ENCODE data around the gene MMP21.

Gene MMP21

GRCh38 chr10:125757742-125758141, 17.9 kb downstream of the MMP21 start:
- TF ChIP-seq CTCF (IDR thresholded peaks at IDR 0.05; ENCODE audit: borderline replicate concordance, extremely low read depth, low read length, poor library complexity, severe bottlenecking), result no peak
- no peak for TF ChIP-seq EZH2 (IDR thresholded peaks at IDR 0.05; ENCODE audit: borderline replicate concordance, low read depth, low read length, severe bottlenecking)
- Histone ChIP-seq H3K27me3 (ENCODE audit: insufficient read depth, low read length, poor library complexity) (no peaks in the 10 kb centered on the region), H2AFZ (ENCODE audit: low read depth, low read length) (no peak overlapping the region), H3K27ac (ENCODE audit: low read length) (no peak overlapping the region), H3K36me3 (ENCODE audit: insufficient read depth, low read length) (peaks cover 95% of the 10 kb centered on the region), H3K79me2 (ENCODE audit: insufficient read depth, low read length) (no peaks in the 10 kb centered on the region; the same call in 1 of the 2 replicates), H3K4me1 (ENCODE audit: insufficient read depth, low read length) (no peaks in the 10 kb centered on the region), H3K9me3 (ENCODE audit: insufficient read depth, low read length, severe bottlenecking) (no peaks in the 10 kb centered on the region), H4K20me1 (ENCODE audit: insufficient read depth, low read length) (0 out of 2 replicates have a peak, but pooled peaks cover 12% of the 10 kb centered on the region), H3K9ac (ENCODE audit: low read depth, low read length) (no peak overlapping the region), H3K4me3 (ENCODE audit: low read depth in 1 of 2, low read length in 2 of 2) (no peak overlapping the region), H3K4me2 (ENCODE audit: insufficient read depth, low read length) (no peak overlapping the region)
- DNase-seq, result no peak
- ATAC-seq (ENCODE audit: insufficient read depth, low read depth), result no peak

- DNase-seq (no peak), ATAC-seq (ENCODE audit: insufficient read depth, low read depth) (no peak)
- H3K4me3 ChIP-seq (ENCODE audit: low read depth in 1 of 2, low read length in 2 of 2), result no peak overlapping the region
- H3K4me2 ChIP-seq (ENCODE audit: insufficient read depth, low read length), result no peak overlapping the region
- H3K9me3 ChIP-seq (ENCODE audit: insufficient read depth, low read length, severe bottlenecking), result no peaks in the 10 kb centered on the region
- no peaks in the 10 kb centered on the region; the same call in 1 of the 2 replicates for H3K79me2 ChIP-seq (ENCODE audit: insufficient read depth, low read length)
- H3K4me1 ChIP-seq (ENCODE audit: insufficient read depth, low read length), result no peaks in the 10 kb centered on the region
- H3K9ac ChIP-seq (ENCODE audit: low read depth, low read length), result no peak overlapping the region
- H4K20me1 ChIP-seq (ENCODE audit: insufficient read depth, low read length), result 0 out of 2 replicates have a peak, but pooled peaks cover 12% of the 10 kb centered on the region
- no peak overlapping the region for H3K27ac ChIP-seq (ENCODE audit: low read length)
- TF ChIP-seq EZH2 (IDR thresholded peaks at IDR 0.05; ENCODE audit: borderline replicate concordance, low read depth, low read length, severe bottlenecking), result no peak
- TF ChIP-seq CTCF (IDR thresholded peaks at IDR 0.05; ENCODE audit: borderline replicate concordance, extremely low read depth, low read length, poor library complexity, severe bottlenecking), result no peak
- H3K36me3 ChIP-seq (ENCODE audit: insufficient read depth, low read length), result peaks cover 95% of the 10 kb centered on the region
- H2AFZ ChIP-seq (ENCODE audit: low read depth, low read length), result no peak overlapping the region
- no peaks in the 10 kb centered on the region for H3K27me3 ChIP-seq (ENCODE audit: insufficient read depth, low read length, poor library complexity)
These were observed 18.7 kb downstream of the MMP21 start for GRCh38 chr10:125756853-125757487.

- no peak overlapping the region for H2AFZ ChIP-seq (ENCODE audit: low read depth, low read length)
- no peak overlapping the region for H3K4me3 ChIP-seq (ENCODE audit: low read depth in 1 of 2, low read length in 2 of 2)
- no peaks in the 10 kb centered on the region for H3K9me3 ChIP-seq (ENCODE audit: insufficient read depth, low read length, severe bottlenecking)
- no peak for ATAC-seq (ENCODE audit: insufficient read depth, low read depth)
- no peak overlapping the region for H3K4me2 ChIP-seq (ENCODE audit: insufficient read depth, low read length)
- no peaks in the 10 kb centered on the region; the same call in 1 of the 2 replicates for H3K79me2 ChIP-seq (ENCODE audit: insufficient read depth, low read length)
- 0 out of 2 replicates have a peak, but pooled peaks cover 12% of the 10 kb centered on the region for H4K20me1 ChIP-seq (ENCODE audit: insufficient read depth, low read length)
- peaks cover 95% of the 10 kb centered on the region for H3K36me3 ChIP-seq (ENCODE audit: insufficient read depth, low read length)
- DNase-seq, result no peak
- no peaks in the 10 kb centered on the region for H3K27me3 ChIP-seq (ENCODE audit: insufficient read depth, low read length, poor library complexity)
- H3K27ac ChIP-seq (ENCODE audit: low read length), result no peak overlapping the region
- TF ChIP-seq CTCF (IDR thresholded peaks at IDR 0.05; ENCODE audit: borderline replicate concordance, extremely low read depth, low read length, poor library complexity, severe bottlenecking), result no peak
- TF ChIP-seq EZH2 (IDR thresholded peaks at IDR 0.05; ENCODE audit: borderline replicate concordance, low read depth, low read length, severe bottlenecking), result no peak
- no peak overlapping the region for H3K9ac ChIP-seq (ENCODE audit: low read depth, low read length)
- no peaks in the 10 kb centered on the region for H3K4me1 ChIP-seq (ENCODE audit: insufficient read depth, low read length)
These were observed 19.4 kb downstream of the MMP21 start for GRCh38 chr10:125756196-125756595.

Data from DND-41 (cell line).